M059J (cell line): Measurements from ENCODE around the gene SH3GLB2. TPM values are rescaled to one million over a fixed set of nuclear protein-coding genes. Genes with fewer than 3 reads are reported as not detected.
A peak's percentile ranks its signal among the peaks of the same experiment; 100 is the strongest.

Source experiments
- DNase-seq: peaks from one replicate; pipeline ENCODE4 v3.0.0-alpha.2; 2012; ENCODE audit warnings: low read depth
- total RNA-seq: library from RNA; depleted of rRNA; stranded (reverse); fragments of >200 nt; shearing (Covaris generic); gene quantifications from 2 replicates; pipeline ENCODE4 v1.2.3, GENCODE V29; 2014; rRNA removed

SH3GLB2 gene
- 18.1 and 28.8 TPM in 2 replicates for total RNA-seq

DNA sequence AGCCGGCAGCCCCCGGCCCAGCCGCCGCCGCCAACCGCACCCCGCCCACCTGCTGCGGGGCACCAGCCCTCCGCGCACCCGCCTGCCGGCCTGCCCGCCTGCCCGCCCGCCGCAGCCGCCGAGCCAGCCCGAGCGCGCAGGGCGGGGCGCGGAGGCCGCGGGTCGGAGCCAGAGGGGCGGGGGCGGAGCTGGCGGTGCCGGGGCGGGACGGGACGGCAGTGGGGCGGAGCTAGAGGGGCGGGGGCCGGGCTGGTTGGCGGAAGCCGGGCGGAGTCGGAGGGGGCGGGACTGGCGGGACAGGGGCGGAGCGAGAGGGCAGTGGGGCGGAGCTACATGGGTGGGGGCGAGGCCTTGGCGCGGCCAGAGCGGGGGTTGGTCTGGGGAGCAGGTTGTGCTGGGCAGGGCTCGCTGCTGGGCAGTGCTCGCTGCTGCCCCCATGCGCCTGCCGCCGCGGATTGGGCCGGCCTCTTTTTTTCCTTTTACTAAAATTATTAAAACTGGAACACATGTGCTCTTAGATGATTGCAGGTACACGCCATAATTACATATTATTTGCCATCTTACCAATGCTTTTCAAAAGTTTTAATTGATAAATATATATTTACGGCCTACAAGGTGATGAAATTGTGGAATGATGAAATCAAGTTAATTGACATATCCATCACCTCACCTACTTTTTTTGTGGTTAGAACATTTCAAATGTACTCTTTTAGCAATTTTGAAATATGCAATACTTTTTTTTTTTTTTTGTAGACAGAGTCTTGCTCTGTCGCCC, at the start of gene SH3GLB2:
Gene SH3GLB2 (minus strand): TSS at position 140 of the 775 bp plus-strand sequence. CDS start 177 bp downstream, outside the sequence.
- DNase-seq = peak; percentile 81

DNA sequence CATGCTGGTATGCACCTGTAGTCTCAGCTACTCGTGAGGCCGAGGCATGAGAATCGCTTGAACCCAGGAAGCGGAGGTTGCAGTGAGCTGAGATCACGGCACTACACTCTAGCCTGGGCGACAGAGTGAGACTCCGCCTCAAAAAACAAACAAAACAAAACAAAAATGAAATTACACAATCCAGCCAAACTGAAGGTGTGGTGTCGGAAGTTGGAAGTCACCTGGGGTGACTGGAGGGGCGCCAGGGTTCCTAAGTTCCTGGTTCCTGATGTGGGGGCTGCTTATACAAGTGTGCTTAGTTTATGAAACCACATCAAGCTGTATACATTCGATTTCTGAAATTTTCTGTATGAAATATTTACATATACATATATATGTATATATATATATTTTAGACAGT, 49.1 kb upstream of the SH3GLB2 start:
- no peak for DNase-seq

DNA sequence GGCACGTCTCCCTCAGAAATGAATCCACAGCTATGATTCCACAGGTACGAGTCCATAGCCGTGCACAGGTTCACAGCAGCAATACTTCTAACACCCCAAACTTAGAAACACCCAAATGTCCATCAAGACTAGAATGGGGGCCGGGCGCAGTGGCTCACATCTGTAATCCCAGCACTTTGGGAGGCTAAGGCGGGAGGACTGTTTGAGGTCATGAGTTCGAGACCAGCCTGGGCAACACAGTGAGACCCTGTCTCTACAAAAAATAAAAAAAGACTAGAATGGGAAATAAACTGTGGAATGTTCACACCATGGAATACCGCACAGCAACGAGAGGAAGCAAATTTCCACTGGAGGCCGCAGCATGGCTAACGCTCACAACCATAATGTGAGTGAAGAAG, 48.5 kb upstream of the SH3GLB2 start:
- no peak for DNase-seq

DNA sequence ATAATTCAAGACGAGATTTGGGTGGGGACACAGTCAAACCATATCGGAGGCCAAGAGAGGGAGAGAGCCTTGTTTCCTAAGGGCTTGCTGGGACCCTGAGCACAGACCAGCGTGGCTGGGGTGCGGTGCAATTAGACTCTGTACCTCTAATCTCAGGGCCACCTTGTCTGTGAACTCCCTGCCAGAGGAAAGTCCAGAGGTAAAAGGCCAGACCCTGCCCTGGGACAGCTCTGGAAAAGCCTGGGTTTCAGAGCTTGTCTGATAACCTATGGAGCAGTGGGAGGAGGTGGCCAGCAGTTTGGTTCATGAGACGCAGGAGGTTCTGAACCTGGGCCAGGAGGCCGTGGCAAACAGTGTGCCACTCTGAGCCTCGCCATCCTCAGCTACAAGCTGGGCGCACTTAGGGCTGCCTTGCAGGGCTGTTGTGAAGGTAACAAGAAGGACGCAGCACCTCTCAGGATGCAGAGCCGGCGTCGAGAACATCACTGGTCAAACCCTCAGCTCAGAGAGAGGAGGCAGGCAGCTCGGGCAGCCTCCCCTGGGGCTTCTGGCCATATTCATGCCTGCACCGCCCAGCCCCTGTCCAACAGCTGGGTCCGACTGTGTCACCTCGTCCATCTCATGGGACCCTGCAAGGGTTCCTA, 48.0 kb upstream of the SH3GLB2 start:
- DNase-seq = no peak

DNA sequence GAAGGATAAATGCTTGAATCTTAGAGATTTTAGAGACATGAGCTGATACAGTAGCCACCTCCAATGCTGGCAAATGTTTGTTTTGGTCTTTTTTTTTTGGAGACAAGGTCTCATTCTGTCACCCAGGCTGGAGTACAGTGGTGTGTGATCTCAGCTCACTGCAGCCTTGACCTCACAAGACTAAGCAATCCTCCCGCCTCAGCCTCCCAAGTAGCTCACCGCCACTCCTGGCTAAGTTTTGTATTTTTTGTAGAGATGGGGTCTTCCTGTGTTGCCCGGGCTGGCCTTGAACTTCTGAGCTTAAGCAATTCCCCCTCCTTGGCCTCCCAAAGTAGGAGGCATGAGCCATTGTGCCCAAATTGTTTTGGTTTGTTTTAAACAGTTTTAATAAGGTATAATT, 46.0 kb upstream of the SH3GLB2 start:
- DNase-seq = no peak

DNA sequence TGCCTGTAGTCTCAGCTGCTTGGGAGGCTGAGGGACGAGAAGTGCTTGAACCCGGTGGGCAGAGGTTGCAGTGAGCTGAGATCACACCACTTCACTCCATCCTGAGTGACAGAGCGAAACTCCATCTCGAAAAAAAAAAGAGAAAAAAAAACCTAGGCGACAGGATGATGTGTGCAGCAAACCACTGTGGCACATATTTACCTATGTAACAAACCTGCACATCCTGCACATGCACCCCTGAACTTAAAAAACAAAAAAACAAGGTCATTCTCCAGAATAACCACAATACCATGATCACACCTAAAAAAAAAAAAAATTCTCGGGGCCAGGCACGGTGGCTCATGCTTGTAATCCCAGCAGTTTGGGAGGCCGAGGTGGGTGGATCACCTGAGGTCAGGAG, 45.3 kb upstream of the SH3GLB2 start:
- DNase-seq = no peak

DNA sequence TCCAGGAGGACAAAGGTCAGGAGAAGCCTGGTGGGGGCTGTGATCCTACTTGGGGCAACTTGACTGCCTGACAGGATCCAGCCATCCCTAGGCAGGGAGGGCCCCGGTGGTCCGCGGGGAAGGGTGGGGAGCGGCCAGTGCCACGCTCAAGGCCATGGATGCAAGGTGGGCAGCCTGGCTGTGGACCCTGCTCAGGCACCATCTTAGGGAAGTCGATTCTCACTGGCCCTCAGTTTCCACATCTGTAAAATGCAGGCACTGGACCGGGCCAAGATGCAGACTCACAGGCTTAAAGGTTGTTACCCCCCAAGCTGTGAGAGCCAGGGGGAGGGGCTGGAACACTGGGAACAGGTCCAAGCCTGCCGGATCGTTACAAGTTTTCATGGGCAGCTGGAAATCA, 44.0 kb upstream of the SH3GLB2 start:
- no peak for DNase-seq

DNA sequence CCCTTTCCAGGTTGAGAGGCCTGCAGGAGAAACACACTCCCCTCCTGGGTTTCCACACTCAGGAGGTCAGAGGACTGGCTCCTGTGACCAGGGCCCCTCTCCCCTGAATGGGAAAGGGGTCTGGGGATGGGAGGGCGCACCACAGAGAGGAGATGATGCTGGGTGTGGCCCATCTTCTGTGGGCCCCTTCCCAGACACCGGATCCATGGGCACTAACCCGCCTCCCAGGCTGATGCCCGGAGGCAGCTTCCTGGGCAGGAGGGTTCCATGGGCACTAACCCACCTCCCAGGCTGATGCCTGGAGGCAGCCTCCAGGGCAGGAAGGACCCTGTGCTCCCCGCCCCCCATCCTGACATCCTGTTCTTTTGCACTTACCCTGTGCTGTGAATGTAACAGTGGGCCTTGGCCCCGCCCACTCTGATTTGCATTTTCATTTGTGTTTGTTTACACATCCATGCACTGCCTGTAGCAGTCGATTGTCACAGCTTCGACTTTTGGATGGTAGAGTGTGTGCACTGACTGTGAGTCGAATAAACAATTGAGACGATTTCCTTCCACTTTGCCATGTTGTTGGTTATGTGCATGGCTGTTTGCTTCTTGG, 43.5 kb upstream of the SH3GLB2 start:
- no peak for DNase-seq

DNA sequence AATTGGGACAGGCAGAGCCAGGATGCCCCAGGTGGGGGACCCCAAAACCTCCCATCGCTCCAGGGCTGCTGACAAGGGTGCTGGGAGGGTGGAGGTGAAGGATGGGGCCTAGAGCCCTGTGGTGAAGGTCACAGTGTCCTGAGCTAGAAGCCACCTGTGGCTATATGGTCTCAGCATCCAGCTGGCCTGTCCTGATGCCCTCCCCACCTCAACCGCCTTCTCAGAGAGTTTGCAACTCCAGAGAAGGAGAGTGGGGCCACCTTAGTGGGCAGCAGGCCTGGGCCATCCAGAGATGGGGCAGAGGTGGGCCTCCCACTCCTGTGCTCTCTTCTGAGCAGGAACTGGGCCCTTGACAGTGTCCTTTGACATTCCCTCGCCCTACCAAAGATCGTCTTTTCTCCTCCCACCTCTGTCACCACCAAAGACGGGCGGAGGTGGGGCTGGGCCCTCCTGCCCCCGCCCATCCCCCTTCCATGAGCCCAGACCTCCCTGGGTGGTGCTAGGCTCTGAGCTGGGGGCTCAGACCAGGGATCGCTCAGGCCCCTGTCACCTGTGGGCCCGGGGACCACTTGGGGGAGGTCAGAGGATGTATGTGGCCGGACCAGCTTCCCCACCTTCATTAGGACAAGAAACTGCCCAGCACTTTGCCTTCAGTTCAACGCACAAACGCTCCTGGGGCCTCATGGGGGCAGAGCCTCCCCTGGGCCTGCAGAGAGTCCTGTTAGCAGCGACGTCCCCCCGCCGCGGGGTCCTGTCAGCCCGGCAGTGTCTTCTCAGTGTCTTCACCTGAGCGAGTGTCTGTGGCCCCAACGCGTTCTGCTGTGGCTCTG, 42.8 kb upstream of the SH3GLB2 start:
- no peak for DNase-seq

DNA sequence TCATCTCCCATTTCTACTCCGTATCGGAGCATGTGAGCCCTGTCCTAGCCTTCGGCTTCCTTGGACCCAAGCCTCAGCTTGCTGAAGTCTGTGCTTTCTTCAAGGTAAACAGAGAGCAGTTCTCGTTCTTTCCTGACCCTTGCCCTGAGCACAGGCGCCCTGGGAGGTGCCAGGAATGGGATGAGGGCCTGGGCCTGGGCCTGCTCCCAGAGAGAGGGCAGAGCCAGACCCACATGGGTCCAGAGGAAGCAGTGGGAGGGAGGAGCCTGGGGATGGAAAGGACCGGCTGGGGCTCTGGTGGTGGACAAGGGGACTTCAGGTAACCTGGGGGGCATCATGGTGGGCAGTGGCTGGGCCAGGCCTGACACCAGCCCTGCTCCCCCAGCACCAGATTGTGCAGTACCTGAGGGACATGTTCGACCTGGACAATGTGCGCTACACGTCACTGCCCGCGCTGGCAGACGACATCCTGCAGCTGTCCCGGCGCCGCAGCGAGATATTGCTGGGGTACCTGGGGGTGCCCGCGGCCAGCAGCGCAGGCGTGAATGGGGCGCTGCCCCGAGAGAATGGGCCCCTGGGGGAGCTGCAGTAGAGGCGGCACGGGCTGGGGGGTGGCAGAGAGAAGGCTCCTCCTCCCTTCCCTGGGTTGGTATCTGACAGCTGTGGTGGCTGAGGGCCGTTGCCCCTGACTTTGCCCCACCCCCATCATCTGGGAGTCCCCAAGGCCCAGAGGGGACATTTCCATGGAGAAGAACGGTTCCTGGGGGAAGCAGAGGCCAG, 41.9 kb upstream of the SH3GLB2 start:
- DNase-seq = no peak

DNA sequence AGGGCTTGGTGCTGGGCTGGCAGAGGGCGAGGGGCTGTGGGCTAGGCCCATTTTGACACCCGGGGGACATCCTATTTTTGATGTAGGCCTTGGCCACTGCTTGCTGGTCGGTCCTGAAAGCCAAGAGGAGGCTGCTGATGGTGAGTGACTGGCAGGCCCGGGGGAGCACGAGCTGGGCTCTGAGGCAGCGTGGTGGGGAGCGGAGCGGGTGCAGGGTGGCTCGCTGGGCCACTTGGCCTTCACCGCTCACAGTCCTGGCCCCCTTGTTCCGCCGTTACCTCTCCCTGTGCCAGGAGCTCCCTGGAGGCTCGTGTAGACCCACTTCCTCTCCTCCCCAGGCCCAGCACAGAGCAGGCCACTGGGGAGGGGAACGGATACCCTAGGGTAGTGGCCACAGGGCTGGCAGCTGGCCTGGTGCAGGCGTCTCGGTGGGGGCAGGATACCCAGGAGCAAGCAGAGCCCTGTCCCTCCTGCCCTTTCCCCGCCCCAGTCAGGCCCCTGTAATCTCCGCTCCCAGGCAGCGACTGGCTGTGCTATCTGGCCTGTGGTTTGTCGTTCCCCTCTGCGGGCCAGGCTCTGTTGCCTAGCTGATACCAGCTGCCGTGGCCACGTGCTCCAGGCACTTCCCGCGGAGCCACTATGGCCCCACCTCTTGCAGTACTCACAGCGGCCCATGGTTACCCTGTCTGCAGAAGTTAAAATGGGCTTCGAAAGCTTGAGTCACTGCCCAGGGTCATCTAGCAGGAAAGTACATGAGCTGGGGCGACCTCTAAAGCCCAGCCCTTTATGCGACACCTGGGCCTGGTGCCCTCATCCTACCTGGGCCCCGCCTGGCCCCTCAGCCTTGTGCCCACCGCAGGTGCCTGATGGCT, 41.1 kb upstream of the SH3GLB2 start:
- DNase-seq = no peak

DNA sequence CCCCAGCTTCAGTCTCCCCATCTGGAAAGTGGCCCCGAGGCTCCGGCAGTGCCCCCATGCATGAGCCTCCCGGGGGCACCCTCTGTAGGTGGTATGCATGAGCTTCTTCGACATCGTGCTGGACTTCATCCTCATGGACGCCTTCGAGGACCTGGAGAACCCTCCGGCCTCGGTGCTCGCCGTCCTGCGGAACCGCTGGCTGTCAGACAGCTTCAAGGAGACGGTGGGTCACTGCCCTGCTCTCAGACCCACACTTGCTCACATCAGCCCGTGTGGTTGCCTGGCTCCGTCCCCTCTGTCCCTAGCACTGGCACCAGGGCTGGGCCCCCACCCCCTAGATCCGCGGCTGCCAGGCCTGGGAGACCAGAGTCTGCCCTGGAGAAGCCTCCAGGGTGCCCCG, 40.0 kb upstream of the SH3GLB2 start:
- no peak for DNase-seq

DNA sequence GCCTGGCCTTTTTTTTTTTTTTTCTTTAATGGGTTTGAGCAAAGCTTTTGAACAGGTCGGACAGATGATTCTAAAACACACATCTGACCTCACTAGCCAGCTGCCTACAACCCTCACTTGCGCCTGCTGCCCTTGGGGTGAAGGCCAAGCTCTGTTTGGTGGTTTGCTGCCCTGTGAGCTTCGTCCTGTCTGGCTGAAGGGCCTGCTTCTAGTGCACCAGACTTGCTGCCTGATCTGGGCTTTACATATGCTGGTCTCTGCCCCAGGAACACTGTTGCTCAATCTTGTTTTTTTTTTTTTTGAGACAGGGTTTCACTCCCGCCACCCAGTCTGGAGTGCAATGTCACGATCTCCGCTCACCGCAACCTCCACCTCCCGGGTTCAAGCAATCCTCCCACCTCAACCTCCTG, 36.4 kb upstream of the SH3GLB2 start:
- no peak for DNase-seq

DNA sequence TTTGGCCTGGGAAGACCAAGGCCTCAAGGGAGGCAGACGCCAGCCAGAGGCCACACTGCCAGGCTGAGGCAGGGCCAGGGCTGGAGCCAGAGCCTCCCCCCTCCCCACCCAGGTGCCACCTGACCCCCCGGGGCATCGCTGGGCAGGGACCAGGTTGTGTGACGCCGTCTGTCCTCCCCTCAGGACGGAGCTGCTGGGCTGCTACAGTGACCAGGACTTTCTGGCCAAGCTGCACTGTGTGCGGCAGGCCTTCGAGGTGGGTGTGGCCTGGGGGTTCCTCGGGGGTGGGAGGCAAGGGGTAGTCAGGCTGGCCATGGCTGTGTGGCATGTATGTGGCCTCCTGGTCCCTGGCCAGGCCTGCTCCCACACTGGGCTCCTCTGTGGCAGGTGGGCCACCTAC, 34.9 kb upstream of the SH3GLB2 start:
- DNase-seq = no peak

DNA sequence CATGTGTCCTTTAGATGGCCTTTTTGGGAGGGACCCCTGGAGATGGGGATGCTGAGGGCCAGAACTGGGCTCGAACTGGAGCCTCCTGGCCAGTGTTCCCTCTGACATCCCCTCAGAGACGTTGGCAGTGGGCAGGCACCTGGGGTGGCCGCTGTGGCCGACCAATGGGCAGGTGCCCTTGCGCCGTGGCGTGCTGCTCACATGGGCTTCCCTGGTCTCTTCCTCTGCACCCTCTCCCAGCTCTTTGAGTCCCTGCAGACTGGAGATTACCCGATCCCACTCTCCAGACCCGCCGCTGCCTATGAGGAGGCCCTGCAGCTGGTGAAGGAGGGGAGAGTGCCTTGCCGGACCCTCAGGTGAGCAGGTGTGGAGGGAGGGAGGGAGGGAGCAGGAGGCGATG, 32.9 kb upstream of the SH3GLB2 start:
- no peak for DNase-seq

DNA sequence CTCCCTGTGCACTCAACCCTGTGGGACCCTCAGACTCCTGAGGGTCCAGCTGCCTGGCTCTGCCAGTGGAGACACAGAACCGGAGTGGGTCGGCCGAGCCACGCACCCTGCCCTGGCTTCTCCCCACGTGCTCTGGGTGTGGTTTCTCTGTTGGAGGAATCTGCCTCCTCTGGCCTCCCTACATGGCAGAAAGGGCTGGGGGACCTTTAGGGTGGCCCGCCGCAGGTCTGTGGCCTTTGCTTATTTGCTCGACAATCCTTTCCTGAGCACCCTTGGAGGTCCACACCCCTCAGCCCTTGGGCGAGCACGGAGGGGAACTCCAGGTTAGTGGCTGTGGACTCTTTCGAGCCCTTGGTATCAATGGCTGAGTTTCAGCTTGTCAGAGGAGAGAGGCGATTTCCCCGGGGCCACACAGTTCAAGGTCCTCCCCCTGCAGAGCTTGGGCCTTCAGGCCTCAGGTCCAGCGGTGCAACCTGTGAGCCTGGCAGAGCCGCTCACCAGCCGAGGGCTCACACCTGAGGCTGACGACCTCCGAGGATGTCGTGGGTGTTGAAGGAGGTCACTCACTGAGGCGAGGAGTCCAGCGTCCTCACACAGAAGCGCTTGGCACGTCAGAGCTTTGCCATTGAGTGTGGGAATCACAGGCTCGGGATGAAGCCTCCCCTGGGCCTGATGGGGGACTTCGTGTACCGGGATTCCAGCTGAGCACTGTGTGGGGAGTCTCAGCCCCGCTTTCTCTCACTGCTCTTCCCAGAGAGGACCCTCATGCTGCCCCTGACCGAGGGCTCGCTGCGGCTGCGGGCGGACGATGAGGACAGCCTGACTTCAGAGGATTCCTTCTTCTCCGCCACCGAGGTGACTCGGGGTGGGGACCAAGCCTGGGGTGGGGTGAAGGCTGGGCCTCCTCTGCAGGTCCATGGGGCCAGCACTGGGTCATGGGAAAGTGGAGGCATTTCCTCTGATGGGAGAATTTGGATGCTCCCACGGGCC, 32.0 kb upstream of the SH3GLB2 start:
- DNase-seq = no peak

DNA sequence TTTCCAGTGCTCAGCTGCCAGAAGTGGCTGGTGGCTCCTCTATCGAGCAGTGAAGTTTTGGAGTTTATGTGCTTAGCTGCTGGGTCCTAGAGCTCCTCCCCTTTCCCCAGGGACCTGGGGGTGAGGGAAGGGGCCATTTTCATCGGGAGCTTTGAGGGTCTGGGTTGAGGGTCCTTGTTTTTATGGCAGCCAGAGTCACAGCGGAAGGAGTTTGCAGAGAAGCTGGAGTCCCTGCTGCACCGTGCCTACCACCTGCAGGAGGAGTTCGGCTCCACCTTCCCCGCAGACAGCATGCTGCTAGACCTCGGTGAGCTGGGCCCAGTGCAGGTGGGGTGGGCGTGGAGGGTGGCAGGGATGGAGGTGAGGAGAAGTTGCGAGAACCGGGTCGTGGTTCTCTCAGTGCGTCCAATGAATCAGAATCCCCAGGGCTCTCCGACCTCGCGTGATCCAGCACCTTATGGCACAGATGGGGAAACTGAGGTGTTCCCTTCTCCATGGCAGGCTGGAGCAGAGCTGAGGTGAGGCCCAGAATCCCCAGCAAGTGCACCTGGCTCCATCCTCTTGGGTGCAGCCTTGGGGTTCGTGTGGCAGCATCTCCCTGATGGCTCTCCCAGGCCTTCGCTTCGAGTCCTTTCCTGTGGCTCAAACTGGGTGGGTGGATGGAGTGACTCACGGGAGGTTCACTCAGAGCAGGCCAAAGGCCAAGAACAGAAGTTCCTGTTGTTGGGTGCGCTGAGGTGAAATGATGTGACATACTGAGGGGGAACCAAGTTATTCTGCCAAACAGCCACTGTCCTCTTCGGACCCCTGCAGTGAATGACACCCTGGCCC, 31.0 kb upstream of the SH3GLB2 start:
- peak; percentile 48 for DNase-seq

DNA sequence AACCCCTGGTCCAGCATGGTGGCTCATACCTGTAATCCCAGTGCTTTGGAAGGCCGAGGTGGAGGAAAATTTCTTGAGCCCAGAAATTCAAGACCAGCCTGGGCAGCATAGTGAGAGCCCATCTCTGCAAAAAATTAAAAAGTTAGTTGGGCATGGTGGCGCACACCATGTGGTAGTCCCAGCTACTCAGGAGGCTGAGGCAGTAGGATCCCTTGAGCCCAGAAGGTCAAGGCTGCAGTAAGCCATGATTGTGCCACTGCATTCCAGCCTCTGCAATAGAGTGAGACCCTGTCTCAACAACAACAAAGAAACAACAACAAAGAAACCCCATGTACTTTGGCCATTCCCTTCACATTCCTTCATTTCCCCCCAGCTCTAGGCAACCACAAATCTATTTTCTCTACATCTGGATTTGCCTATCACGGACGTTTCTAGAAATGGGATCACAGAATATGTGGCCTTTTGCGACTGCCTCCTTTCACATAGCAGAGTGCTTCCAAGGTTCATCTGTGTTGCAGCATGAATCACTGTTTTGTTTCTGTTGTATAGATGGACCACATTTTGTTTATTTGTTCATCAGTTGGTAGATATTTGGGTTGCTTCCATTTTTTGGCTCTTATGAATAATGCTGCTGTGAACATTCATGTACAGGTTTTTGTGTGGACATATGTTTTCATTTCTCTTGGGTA, 26.2 kb upstream of the SH3GLB2 start:
- peak; percentile 12 for DNase-seq
